ENCODE data around the gene COX6B2.

COX6B2 gene

GRCh38 chr19:55383279-55384130 lies 29.0 kb upstream of the COX6B2 start:
- DNase-seq = peak; percentile 80

GRCh38 chr19:55382522-55383054 lies 28.1 kb upstream of the COX6B2 start:
- DNase-seq = no peak

GRCh38 chr19:55382013-55382412 lies 27.5 kb upstream of the COX6B2 start:
- DNase-seq = no peak

- DNase-seq = no peak
These were observed 24.7 kb upstream of the COX6B2 start for GRCh38 chr19:55379174-55379573.

- DNase-seq = no peak
These were observed 23.0 kb upstream of the COX6B2 start for GRCh38 chr19:55377356-55378131.

GRCh38 chr19:55376241-55376933 lies 21.9 kb upstream of the COX6B2 start, which contains the start of gene TMEM190:
Gene TMEM190, plus strand, starts transcription at chr19:55376826. Its CDS starts 28 bp downstream, at chr19:55376854.
- DNase-seq = no peak

- no peak for DNase-seq
These were observed 19.7 kb upstream of the COX6B2 start for GRCh38 chr19:55373993-55374757.

- no peak for DNase-seq
These were observed 18.9 kb upstream of the COX6B2 start for GRCh38 chr19:55373306-55373992.

GRCh38 chr19:55372316-55373081 lies 18.0 kb upstream of the COX6B2 start:
- DNase-seq = no peak

GRCh38 chr19:55370305-55370988 lies 15.9 kb upstream of the COX6B2 start, which contains the start of gene IL11:
Gene IL11, minus strand, starts transcription at chr19:55370463. Its CDS starts 153 bp downstream, at chr19:55370310.
- DNase-seq = no peak

- peak; percentile 73 for DNase-seq
These were observed 15.3 kb upstream of the COX6B2 start for GRCh38 chr19:55369653-55370304.

GRCh38 chr19:55368701-55369563 lies 14.4 kb upstream of the COX6B2 start:
- DNase-seq = peak; percentile 77

- no peak for DNase-seq
These were observed 13.6 kb upstream of the COX6B2 start for GRCh38 chr19:55368106-55368505.

- no peak for DNase-seq
These were observed 12.3 kb upstream of the COX6B2 start for GRCh38 chr19:55366790-55367189.

GRCh38 chr19:55365964-55366363 lies 11.4 kb upstream of the COX6B2 start:
- no peak for DNase-seq

GRCh38 chr19:55365245-55365644 lies 10.7 kb upstream of the COX6B2 start:
- no peak for DNase-seq

GRCh38 chr19:55362990-55363716 lies 8.6 kb upstream of the COX6B2 start, which contains the start of gene GARIN5B:
Gene GARIN5B, minus strand, starts transcription at chr19:55363260. Its CDS starts 194 bp downstream, at chr19:55363066.
- no peak for DNase-seq
